T-helper 1 cell treated with Interleukin-12 subunit alpha and Interleukin-12 subunit beta and Interleukin-4 antibody, amounts not matched to agents 30 ng/mL and 1 ng/mL, for 36 hours (primary cell): ENCODE data around the gene STX17. TPM values are rescaled to one million over a fixed set of nuclear protein-coding genes. Genes with fewer than 3 reads are reported as not detected.
"Not testable (repeated sequence)": the region's sequence is repeated elsewhere in the genome, so short reads cannot be mapped to it uniquely, and the experiment has no call there.

ENCODE experiments used
- intact Hi-C: fragments of 100-400 bp; cut with micrococcal nuclease; formaldehyde crosslinking; loops from one replicate; pipeline ENCODE4 v1.15.1; 2024
- total RNA-seq: library from RNA; stranded (reverse); gene quantifications from 2 replicates; pipeline ENCODE4 v1.2.3, GENCODE V29; 2022

Gene STX17
- total RNA-seq, 1 donor from 2014 or later: 35.6 TPM

- intact Hi-C loops: no loop called here
Measured at GRCh38 chr9:99966716-99967115, 60.3 kb downstream of the STX17 start.

GRCh38 chr9:99967457-99967856, 61.0 kb downstream of the STX17 start:
- intact Hi-C loops: no loop called here

GRCh38 chr9:99970481-99970880, 64.0 kb downstream of the STX17 start:
- intact Hi-C loops: no loop called here

- intact Hi-C loops: no loop called here
Measured at GRCh38 chr9:99971410-99971809, 65.0 kb downstream of the STX17 start.

GRCh38 chr9:99973455-99973854, 67.0 kb downstream of the STX17 start:
- intact Hi-C loops: no loop called here

GRCh38 chr9:99977033-99977792, 70.8 kb downstream of the STX17 start:
- intact Hi-C loops: no loop called here

GRCh38 chr9:99978221-99978620, 71.8 kb downstream of the STX17 start:
- intact Hi-C loops: no loop called here

GRCh38 chr9:99980598-99980997, 74.1 kb downstream of the STX17 start:
- intact Hi-C loops: no loop called here

GRCh38 chr9:99986642-99987041, 80.2 kb downstream of the STX17 start:
- intact Hi-C loops: no loop called here

- intact Hi-C loops: not testable (repeated sequence)
Measured at GRCh38 chr9:99990508-99990907, 84.1 kb downstream of the STX17 start.

- intact Hi-C loops: no loop called here
Measured at GRCh38 chr9:99998266-99998665, 91.8 kb downstream of the STX17 start.

- intact Hi-C loops: no loop called here
Measured at GRCh38 chr9:99998866-99999265, 92.4 kb downstream of the STX17 start.

- intact Hi-C loops: no loop called here
Measured at GRCh38 chr9:99999797-100000196, 93.3 kb downstream of the STX17 start.

GRCh38 chr9:100011062-100011681, 104.7 kb downstream of the STX17 start:
- intact Hi-C loops: loop anchor here (1.0 to 10.0 kb wide), 10 partner anchors 104 to 1166 kb away; partner anchors contain the start of genes SEC61B and STX17

GRCh38 chr9:100012279-100012678, 105.8 kb downstream of the STX17 start:
- intact Hi-C loops: loop anchor here (10.0 kb wide), 1 partner anchor 1167 kb away; no protein-coding TSS in a partner anchor

- intact Hi-C loops: loop anchor here (10.0 kb wide), 1 partner anchor 1169 kb away; no protein-coding TSS in a partner anchor
Measured at GRCh38 chr9:100013573-100013972, 107.1 kb downstream of the STX17 start.

GRCh38 chr9:100014846-100015245, 108.4 kb downstream of the STX17 start:
- intact Hi-C loops: loop anchor here (10.0 kb wide), 1 partner anchor 1170 kb away; no protein-coding TSS in a partner anchor

GRCh38 chr9:100019541-100019940, 113.1 kb downstream of the STX17 start:
- intact Hi-C loops: loop anchor here (10.0 kb wide), 1 partner anchor 1175 kb away; no protein-coding TSS in a partner anchor
